GM19193 (cell line): ENCODE data around the gene CDC14A.

Experiments used
- POLR2A ChIP-seq: IDR thresholded peaks from 4 replicates; pipeline ENCODE4 v1.6.1; 2011; ENCODE audit not compliant: insufficient read depth, insufficient read length; ENCODE audit errors: extremely low read depth

Gene CDC14A

DNA sequence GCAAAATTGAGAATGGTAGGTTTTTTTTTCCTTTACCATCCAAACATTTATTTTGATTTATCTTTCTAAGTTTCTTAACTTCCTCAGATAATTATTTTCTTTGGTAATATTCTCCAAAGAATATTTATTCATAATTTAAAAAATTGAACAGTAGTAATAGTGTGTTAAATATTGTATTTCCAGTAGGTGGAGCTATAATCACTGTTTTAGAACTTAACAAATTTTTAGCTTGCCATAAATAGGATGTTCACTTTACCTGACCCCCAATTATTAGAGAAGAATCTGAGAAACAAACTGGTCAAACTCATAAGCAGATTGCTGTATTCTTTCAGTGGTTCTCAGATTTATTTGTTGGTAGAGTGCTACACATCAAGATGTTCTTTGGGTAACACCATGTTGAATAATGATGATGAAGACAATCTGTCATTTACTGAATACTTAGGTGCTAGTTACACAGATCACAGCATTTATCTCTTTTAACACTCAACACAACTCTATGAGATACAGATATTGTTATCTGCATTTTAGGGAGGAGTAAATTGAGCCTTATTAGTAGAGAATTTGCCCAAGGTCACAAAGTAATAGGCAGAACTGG lies 103.3 kb downstream of the CDC14A start:
- TF ChIP-seq POLR2A = no peak

DNA sequence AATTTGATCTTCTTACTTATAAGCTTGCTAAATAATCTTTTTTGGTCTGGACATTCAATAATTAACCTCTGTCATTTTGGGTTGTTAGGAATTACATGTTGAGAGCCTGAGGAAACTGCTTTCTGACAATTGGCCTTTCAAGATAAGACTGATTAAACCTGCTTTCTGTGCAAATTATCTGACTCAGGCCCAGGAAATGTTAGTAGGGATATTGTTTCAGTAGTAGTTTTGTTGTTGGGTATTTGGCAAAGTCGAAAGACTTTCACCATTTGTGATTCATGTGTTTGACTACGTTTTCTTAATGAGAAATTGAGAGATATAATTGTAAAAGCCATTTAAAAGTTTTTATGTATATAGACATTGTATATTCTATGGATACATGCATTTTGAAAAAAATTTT lies 104.6 kb downstream of the CDC14A start:
- no peak for TF ChIP-seq POLR2A

DNA sequence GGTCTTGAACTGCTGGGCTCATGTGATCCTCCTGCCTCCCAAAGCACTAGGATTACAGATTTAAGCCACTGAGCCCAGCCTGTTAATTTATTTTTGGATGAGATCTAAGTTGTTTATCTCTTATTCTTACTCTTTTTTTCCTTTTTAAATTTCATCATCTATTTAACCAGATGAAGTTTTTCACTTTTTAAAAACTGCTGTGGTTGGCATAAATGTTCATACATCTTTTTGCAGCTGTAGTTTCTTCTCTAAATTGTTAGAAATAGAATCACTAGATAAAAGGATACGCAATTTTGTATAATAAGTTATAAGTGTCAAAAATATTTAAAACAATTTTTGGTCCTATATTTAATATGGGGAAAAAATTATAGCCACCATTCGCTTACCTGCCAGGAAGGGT lies 105.4 kb downstream of the CDC14A start:
- TF ChIP-seq POLR2A = no peak

DNA sequence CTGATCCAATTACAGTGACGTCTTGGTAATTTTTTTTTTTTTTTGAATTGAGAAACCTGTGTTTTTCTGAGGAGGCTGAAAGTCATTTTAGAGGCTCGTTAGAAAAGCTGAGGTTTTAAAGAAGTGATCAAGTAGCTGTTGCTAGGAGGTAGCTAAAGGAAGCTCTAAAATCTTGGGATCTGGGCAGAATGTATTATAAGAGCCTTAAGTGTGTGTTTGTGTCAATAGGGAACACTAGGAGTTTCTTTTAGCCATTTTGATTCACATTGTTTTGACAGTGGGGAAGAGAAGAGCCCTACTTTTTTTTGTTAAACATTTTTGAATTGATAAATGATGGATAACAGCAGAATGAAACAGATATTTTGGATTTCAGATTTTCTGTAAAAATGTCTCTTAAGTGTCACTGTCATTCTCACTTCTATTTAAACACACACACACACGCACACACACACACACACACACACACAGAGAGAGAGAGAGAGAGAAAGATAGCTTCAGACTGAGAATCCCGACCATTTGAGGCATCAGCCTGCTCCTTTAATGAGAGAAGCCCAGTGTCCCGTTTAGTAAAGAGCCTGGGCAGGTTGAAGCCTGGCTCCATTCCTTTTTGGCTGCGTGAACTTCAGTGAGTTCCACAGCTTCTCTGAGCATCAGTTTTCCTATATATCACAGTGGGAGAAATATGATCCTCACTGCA lies 106.5 kb downstream of the CDC14A start:
- TF ChIP-seq POLR2A = no peak

DNA sequence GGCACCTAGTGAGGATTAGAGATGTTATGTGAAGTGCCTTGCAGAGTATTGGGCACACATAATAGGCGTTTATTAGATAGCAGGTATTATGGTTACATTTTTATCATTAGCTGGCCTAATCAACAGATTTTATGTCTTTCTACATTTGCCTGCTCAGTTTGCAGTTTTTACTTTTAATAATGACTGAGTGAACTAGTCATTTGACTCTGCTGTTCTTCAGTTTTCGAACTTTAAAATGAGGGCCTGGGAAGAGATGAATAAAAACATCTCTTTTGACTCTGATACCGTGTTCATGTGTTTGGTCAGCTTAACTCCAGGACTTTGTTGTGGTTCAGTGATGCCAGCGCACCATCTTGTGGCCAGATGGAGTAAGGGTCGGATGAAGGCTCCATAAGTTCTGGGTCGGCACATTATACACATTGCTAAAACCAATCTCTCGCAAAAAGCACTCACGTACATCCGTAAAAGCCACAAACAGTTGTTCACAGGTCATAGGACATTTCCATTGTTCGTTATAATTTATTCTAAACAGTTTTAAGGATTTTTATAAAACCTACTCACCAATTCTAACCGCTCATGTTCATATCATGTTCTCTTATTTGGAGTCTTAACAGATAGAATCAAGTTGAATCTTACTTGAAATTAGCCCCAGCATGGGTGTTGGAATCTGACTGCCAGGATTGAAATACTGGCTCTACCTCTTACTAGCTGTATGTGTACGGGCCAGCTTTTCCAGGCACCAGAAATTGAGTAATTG lies 107.2 kb downstream of the CDC14A start:
- TF ChIP-seq POLR2A = no peak

DNA sequence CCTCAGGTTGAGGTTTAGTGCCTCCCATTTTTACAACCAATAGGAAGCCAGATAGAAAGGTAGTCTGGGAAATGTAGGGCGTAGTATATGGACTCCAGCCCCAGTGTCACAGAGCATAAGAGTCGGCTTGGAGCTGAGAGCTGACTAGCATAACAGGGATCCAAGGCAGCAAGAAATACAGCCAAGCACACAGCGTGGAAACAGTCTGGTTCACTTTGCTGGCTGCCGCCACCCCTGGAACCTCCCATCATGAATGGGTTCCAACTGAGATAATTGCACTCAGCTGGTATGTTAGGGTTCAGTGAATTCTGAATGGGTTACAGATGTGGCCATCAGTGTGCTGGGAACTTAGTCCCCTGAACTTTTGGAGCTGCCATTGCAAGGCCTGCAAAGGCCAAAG lies 108.9 kb downstream of the CDC14A start:
- no peak for TF ChIP-seq POLR2A

DNA sequence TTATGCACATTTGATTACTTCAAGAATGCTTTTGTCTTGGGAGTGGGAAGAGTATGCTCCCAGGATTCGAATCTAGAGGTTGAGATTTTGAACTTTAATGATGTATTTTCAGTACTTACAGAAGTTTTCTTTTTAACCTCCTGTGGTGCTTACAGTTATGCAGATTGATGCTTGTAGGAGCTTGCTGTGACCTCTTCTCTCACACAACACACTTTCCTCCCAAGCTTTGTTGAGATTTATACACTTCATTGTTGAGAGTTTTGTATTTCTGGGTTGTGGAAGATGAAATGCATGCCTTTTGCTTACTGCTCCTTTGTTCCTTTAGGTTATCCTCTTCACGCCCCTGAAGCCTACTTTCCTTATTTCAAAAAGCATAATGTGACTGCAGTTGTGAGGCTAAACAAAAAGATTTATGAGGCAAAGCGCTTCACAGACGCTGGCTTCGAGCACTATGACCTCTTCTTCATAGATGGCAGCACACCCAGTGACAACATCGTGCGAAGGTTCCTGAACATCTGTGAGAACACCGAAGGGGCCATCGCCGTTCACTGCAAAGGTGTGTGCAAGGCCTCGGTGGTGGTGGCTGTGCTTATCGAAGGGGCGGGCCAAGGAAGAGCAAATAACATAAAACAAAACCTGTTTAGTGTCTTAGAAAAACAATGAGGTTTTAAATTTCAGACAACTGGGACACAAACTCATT lies 110.2 kb downstream of the CDC14A start:
- TF ChIP-seq POLR2A = no peak

DNA sequence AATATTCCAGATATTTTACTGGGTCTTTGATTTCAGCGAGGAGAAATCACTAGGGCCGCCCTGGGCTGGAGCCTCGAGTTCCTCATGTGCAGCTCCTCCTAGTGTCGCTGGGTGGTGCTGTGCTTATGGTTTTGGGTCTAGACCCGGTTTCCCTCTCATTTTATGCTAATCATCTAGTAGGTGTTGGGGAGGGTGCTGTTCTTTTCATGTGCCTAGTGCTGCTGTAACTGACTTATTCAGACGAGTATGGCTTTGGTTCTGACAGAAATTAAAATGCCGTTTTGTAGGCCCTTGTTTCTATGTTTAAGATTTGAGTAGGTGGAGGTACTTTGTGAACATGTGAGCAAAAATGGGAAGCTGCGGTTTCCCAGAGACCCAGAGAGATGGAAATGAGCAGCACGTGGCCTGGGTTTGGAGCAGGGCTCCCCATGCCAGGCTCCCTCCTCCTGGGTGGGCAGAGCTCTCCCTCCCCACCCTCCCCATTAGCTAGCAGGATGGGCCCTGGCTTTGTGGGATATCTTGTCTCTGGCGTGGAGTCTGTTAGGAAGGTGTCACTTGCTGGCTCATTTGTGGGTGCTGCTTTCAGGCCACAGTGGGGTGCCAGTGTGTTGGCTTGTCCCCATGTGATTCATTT lies 111.6 kb downstream of the CDC14A start:
- TF ChIP-seq POLR2A = no peak

DNA sequence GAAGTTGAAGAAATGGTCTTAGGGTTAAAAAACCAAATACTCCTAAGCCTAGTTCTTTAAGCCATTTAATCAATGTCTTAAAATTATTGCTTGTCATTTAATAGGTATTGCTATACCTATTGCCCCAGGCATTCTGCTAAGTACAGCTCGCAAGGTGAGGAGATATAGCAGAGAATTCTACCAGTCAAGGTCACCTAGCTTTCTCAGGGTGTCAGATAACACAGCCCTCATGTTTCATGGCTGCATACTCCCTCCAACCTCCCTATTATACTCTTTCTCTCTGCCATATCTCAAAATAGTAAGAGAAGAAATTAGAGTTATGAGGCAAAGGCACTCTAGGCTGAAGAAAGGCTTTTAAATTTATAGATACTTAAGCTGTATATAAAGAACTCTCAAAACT lies 117.3 kb downstream of the CDC14A start:
- TF ChIP-seq POLR2A = no peak

DNA sequence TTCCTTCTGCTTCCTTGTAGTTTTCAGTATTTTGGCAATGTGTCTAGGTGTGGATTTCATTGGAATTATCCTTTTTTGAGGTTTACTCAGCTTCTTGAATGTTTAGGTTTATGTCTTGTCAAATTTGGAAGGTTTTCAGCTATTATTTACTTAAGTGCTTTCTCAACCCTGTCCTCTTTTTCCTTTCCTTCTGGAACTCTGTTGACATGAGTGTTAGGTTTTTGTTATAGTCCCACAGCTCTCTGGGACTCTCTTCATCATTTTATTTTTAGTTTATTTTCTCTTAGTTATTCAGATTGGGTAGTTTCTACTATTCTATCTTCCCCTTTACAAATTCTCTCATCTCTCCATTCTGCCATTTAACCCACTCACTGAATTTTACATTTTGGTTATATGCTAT lies 122.5 kb downstream of the CDC14A start:
- TF ChIP-seq POLR2A = no peak

DNA sequence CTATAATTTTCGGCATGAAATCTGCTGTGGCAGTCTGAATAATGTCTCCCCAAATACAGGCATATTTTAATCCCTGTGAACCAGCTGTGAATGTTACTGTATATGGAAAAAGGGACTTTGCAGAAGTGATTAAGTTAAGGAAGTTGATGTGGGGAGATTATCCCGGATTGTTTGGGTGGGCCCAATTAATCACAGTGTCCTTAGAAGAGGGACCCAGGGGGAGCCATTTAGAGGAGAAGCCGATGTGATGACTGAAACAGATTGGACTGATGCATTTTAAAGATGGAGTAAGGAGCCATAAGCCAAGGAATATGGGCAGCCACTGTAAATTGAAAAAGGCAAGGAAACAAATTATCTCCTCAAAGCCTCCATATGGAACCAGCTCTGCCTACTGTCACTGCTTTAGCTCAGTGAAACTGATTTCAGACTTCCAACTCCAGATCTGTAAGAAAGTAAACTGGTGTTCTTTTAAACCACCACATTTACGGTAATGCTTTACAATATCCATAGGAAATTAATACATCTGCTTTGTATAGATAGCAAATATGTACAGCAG lies 124.5 kb downstream of the CDC14A start:
- TF ChIP-seq POLR2A = no peak

DNA sequence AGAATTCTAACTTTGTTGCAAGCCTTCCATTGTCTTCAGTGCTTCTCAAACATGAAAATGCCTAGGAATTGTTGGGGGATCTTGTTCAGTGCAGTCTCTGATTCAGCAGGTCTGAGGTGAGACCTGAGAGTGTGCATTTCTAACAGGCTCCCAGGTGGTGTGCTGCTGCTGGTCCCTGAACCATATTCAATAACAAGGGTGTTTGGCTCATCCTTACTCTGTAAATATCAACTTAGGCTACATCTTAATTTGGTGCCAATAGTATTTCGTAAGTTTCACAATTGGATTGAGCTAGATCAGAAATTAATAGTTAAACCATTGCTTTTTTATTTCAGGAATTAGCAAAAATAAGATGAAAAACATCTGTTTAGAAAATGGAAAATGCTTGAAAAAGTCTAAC lies 126.5 kb downstream of the CDC14A start:
- no peak for TF ChIP-seq POLR2A

DNA sequence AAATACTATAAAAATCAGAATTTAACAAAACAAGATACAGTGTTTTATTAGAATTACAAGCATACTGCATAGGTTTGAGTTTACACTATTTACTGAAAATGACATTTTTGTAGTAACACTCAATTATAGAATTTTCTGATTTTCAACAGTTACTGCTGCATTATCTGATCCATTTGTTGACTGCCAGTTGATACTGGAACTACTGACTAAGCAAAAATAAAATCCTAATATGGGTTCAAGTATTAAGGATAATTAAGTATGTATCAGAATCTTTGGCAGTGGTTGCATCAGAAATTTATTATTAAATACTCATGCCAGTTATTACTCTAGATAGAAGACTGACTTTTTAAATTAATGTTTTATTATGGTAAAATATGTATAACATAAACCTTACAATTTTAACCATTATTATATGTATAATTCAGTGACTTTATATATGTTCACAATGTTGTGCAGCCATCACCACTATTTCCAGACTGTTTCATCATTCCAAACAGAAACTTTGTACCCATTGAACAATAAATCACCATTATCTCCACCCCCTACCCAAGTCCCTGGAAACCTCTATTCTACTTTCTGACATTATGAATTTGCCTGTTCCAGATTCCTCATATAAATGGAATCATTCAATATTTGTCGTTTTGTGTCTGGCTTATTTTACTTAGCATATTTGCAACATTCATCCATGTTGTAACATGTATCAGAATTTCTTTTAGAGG lies 127.5 kb downstream of the CDC14A start:
- TF ChIP-seq POLR2A = no peak

DNA sequence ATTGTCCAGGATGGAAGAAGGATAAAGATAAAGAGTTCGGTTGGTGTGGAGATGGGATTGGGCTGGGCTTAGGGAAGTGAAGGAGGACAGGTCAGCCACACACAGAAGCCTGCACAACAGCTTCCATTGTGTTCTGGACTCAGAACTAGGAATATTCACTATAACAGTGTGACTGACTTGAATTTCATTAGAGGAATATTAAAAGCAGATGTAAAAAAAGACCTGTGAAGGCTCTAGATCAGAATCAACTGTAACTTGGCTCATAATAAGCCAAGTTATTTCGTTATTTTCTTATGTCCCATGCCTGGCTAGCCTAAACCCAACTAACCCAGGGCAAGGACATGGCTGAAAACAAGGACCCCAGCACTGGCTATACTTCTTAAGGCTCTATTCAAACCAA lies 129.0 kb downstream of the CDC14A start:
- TF ChIP-seq POLR2A = no peak
